H1 (cell line): Measurements from ENCODE around the gene DIAPH2. TPM values are rescaled to one million over a fixed set of nuclear protein-coding genes. Genes with fewer than 3 reads are reported as not detected.

Experiments used
- SIX5 ChIP-seq: IDR thresholded peaks from 2 replicates; pipeline ENCODE4 v1.6.1; 2011; ENCODE audit warnings: mild to moderate bottlenecking, low read depth, low read length
- USF2 ChIP-seq: IDR thresholded peaks from 2 replicates; pipeline ENCODE4 v1.6.1; 2011; ENCODE audit warnings: low read length, improper control_type of control experiment
- polyA plus RNA-seq, 7 experiments: library from polyadenylated mRNA; depleted of rRNA in 3 of 7; stranded (reverse) in 5 of 7; unstranded in 2 of 7; fragments of >200 nt in 5 of 7; fragments of 200-250 nt in 2 of 7; gene quantifications; 1 replicate in 5 of 7; 2 replicates in 1 of 7; 4 replicates in 1 of 7; pipeline versions ENCODE4 v1.2.1 to v1.2.3, GENCODE V29; 2011 to 2013; ENCODE audit warnings: missing spikeins in 2 of 7, mixed read lengths in 2 of 7
- total RNA-seq: library from RNA; stranded (reverse); fragmentation: NEBNext Ultra II Directional; extraction: Animal tissue kit (Norgen Biotek cat#: 25700); gene quantifications from 2 replicates; pipeline ENCODE4 v1.2.1, GENCODE V29; 2021

Gene DIAPH2
- total and polyA plus RNA-seq, 2 of the 8 experiments (the other 6 are each of a cell fraction or from before 2014, with no cell fraction given) = 4.4 to 24.3 TPM

- TF ChIP-seq SIX5 (no peak), USF2 (no peak)
- TF ChIP-seq, all 59 proteins: peak for 0
Measured at GRCh38 chrX:97167333-97167732, 482.7 kb downstream of the DIAPH2 start (continued).
